ENCODE measurements around the gene ZFAND2B.

ZFAND2B gene

DNA sequence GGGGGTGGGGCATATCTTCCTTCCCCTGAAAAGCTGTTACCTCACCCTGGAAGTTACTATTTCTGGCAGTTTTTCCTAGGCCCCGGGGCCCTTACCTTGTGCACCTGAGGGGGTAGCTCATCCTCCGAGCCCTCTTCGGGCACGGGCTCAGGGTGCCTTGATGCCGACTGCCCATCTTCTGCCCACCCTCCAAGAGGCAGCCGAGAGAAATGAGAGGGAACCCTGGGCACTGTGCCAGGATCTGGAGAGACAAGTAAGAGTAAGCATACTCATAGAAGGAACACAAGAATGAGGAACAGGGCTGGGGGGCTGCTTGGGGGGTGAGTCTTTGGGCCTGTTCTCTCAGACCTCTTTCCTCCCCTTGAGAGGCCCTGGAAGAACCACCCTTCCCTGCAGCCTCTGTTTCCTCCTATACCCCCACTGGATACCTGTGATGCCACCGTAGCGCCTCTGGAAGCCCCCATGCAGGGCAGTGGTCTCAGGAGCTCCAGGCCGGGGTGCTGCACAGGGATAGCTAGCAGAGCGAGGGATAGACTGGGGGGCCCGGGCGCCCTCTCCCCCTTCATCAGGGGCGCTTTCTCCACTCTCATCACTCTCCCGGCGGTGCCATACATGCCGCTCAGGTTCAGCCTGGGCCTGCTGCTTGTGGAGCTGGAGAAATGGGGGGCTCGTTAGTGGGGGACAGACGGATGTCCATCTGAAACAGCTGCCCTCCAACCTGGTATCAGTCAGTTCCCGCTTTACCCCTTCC, 14.2 kb downstream of the ZFAND2B start:
- DNase-seq (ENCODE audit: low spot score): peak; percentile 43

- no peak for DNase-seq (ENCODE audit: low spot score)
Observed at GRCh38 chr2:219221957-219222518, 15.5 kb downstream of the ZFAND2B start.

GRCh38 chr2:219223831-219224610, 17.4 kb downstream of the ZFAND2B start:
- DNase-seq (ENCODE audit: low spot score): no peak

DNA sequence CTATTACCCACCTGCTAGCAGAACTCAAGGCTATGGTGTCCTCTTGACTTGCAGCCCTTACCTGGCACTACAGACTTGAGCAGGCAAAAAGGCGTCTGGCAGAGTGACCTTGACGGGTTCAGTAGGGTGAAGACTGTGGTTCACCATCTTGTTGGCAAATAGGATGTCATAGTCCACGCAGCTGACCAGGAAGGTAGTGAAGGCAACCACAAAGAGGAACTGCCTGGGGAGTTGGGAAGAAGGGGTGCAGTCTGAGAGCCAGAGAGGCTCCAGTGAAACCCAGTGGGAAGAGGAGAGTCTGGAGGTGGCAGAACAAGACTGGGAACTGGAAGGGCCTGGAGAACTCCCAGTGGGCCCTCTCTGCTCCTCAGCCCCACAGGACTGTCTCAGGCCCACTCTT, 18.8 kb downstream of the ZFAND2B start:
- DNase-seq (ENCODE audit: low spot score): no peak

- DNase-seq (ENCODE audit: low spot score): peak; percentile 62
Observed at GRCh38 chr2:219228041-219228910, 21.7 kb downstream of the ZFAND2B start.

DNA sequence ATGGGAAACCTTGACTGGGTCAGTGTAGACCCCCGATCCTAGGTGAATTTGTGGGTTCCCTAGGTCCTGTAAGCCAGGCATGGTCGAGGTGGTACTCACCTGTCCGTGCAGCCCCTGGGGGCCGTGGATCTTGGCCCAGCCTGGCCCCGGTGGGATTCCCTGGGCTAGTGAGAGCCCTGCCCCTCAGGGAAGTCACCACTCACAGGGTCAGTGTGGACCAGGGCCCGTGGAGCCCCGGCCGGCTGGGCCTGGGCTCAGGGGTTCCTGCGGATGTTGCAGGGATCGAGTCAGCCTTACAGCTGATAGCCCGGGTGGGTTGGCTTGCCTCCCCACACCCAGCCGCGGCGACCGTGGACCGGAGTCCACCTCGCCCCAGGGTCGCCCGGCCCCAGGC, 22.3 kb downstream of the ZFAND2B start:
- no peak for DNase-seq (ENCODE audit: low spot score)

DNA sequence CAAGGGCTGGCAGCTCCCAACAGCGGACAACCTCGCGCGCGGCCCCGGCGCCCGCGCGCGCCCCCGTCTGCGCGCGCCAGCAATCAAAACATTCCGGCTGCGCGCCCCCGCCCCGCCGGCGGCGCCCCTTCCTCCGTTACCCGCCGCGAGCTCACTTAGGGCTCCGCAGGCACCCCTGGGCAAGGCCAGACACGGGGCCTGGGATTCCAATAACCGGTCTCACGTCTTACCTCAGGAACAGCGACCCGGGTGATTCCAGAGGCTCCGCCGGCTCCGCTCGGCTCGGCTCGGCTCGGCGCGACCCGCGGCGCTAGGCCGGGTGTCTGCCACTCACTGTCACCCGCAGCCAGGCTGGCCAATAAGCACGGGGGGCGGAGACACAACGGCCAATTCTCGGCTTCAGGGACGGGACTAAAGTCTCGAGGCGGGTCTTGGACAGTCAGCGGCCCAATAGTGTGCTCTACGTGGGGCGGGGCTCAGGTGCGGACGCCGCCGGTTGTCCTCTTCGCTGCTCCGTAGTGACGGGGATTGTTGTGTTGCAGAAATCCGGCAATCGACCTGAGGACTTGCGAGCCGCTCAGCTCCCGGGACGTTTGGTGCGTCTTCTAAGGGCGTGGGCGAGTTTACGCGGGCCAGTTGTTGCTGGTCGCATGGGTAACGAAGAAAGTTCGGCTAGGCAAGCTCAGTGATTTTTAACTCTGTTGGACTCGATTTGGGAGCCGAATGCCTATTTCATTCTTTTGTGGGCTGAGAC, 22.9 kb downstream of the ZFAND2B start, which contains the start of the genes ANKZF1 and ATG9A:
Gene ANKZF1 (plus strand): TSS at position 502 of the 754 bp plus-strand sequence. CDS start 452 bp downstream, outside the sequence.
Gene ATG9A (minus strand): TSS at position 332 of the 754 bp plus-strand sequence. CDS start 1,612 bp downstream, outside the sequence.
- peak; percentile 99 for DNase-seq (ENCODE audit: low spot score)

DNA sequence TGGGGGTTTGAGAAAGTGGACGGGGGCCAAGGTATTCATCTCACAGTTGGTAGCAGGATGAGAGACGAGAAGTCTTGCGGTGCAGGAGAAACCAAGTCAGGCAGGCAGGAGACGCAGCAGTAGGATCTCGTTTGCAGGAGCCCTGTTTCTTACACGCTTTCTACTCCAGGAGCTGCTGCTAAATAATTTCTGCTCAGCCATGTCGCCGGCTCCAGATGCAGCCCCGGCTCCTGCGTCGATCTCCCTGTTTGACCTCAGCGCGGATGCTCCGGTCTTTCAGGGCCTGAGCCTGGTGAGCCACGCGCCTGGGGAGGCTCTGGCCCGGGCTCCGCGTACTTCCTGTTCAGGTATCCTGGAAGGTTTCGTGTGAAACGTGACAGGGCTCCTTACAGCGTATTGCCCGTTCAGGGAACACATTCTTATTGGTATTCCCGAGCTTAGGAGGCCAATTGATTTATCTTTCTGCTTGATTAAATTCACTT, 23.5 kb downstream of the ZFAND2B start:
- DNase-seq (ENCODE audit: low spot score): peak; percentile 65

DNA sequence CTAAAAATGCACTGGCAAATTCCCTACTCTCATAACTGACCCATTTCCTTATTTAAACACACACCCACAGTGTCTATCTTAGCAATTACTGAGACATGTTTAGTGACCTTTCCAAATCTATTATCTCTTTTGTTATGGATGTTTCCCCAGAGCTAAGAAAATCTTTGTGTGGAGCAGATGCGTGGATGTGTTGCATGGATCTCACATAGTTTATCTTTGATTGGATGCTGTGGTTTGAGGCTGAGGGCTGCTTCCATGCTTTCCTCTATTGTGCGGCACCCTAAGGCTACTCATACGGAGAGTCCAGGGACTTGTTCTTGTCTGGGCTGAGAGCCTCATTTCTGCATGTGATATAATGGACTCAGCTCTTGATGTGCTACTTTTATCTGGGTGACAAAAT, 27.7 kb downstream of the ZFAND2B start:
- DNase-seq (ENCODE audit: low spot score): no peak

DNA sequence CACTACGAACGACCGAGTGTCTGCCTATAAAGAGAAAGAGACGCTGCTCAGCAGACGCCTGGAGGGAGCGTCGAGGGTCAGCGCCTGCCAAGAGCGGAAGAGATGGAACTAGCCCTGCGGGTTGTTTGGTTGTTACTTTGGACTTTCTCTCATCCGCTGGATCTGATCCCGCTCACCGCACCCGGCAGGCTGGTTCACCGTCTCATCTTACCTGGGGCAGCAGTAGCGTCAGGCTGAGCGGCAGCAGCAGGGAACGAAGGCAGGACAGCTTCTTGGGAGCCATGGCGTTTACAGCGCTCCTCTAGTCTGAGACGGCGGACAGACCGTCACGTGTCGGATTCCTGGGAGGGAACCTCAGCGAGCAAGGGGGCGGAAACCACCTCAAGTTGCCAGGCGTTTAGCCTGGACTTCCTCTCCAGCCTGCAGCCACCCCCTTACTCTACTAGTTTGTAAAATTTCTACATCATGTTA, 36.7 kb downstream of the ZFAND2B start:
- no peak for DNase-seq (ENCODE audit: low spot score)

GRCh38 chr2:219244789-219245147, 38.2 kb downstream of the ZFAND2B start:
- DNase-seq (ENCODE audit: low spot score): no peak

- DNase-seq (ENCODE audit: low spot score): peak; percentile 94
Observed at GRCh38 chr2:219245148-219245898, 38.7 kb downstream of the ZFAND2B start, which contains the start of the genes GLB1L and STK16. GLB1L (minus strand) TSS chr2:219245444; CDS start chr2:219243573, 1,871 bp downstream. STK16 (plus strand) TSS chr2:219245479; CDS start chr2:219246000, 521 bp downstream.

DNA sequence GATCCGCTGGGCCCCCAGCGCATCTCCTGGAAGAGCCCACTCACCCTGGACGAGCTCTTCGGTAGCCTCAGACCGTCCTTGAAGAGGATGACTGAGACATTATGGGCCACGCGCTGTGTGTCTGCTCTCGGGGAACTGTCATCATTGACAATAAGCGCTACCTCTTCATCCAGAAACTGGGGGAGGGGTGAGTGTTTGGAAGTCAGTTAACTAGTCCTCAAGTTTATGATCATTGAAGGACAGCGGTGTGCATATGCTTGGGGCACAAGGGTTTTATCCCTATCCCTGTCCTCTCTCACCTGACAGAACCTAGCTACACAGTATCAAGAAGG, 39.3 kb downstream of the ZFAND2B start:
- DNase-seq (ENCODE audit: low spot score): no peak

GRCh38 chr2:219246559-219246958, 40.0 kb downstream of the ZFAND2B start:
- DNase-seq (ENCODE audit: low spot score): no peak

GRCh38 chr2:219247678-219248642, 41.4 kb downstream of the ZFAND2B start:
- no peak for DNase-seq (ENCODE audit: low spot score)

GRCh38 chr2:219248845-219249202, 42.2 kb downstream of the ZFAND2B start:
- peak; percentile 17 for DNase-seq (ENCODE audit: low spot score)

GRCh38 chr2:219249203-219249980, 42.8 kb downstream of the ZFAND2B start:
- peak; percentile 78 for DNase-seq (ENCODE audit: low spot score)

Data from hematopoietic multipotent progenitor cell treated with erythropoietin and hydrocortisone succinate and interleukin-3 and kit ligand, for 17 days (in vitro differentiated cells).